SIG-M5 treated with dmso at 0.1 percent for 504 hours (cell line): Measurements from ENCODE around the gene NME3.

ENCODE experiments used
- DNase-seq: peaks from one replicate; lab custom pipeline; 2025; ENCODE audit not compliant: unreplicated experiment; lab: John Stamatoyannopoulos, UW

NME3 gene

GRCh38 chr16:1794221-1794871 lies 23.0 kb upstream of the NME3 start:
- no peak for DNase-seq

- no peak for DNase-seq
Observed at GRCh38 chr16:1793578-1794220, 22.4 kb upstream of the NME3 start, which contains the start of gene IGFALS. Gene IGFALS, minus strand, starts transcription at chr16:1793705. Its CDS starts 53 bp downstream, at chr16:1793652.

- no peak for DNase-seq
Observed at GRCh38 chr16:1792836-1793577, 21.7 kb upstream of the NME3 start.

- no peak for DNase-seq
Observed at GRCh38 chr16:1791943-1792812, 20.8 kb upstream of the NME3 start.

GRCh38 chr16:1791256-1791942 lies 20.1 kb upstream of the NME3 start:
- DNase-seq = no peak

GRCh38 chr16:1790611-1791255 lies 19.4 kb upstream of the NME3 start:
- DNase-seq = no peak

- DNase-seq = no peak
Observed at GRCh38 chr16:1790261-1790610, 18.9 kb upstream of the NME3 start.

GRCh38 chr16:1789643-1790045 lies 18.3 kb upstream of the NME3 start:
- no peak for DNase-seq

- DNase-seq = no peak
Observed at GRCh38 chr16:1788708-1789100, 17.4 kb upstream of the NME3 start.

- no peak for DNase-seq
Observed at GRCh38 chr16:1788095-1788707, 16.9 kb upstream of the NME3 start.

GRCh38 chr16:1787322-1788094 lies 16.2 kb upstream of the NME3 start:
- no peak for DNase-seq

GRCh38 chr16:1787056-1787321 lies 15.6 kb upstream of the NME3 start:
- DNase-seq = no peak

- no peak for DNase-seq
Observed at GRCh38 chr16:1786242-1787055, 15.1 kb upstream of the NME3 start.

GRCh38 chr16:1785846-1786170 lies 14.5 kb upstream of the NME3 start:
- no peak for DNase-seq

GRCh38 chr16:1784977-1785845 lies 13.9 kb upstream of the NME3 start:
- DNase-seq = no peak

GRCh38 chr16:1782408-1783264 lies 11.3 kb upstream of the NME3 start, which contains the start of the genes NUBP2 and SPSB3:
Gene NUBP2, plus strand, starts transcription at chr16:1782960. Its CDS starts 61 bp downstream, at chr16:1783021.
Gene SPSB3, minus strand, starts transcription at chr16:1782571. Its CDS starts 1,088 bp downstream, at chr16:1781483.
- DNase-seq = peak; percentile 98
